SU-DHL-6 (cell line): ENCODE data around the gene CTU2.

Experiments
- H2AFZ ChIP-seq: fragments of 200-600 bp; sonication (generic); 2 replicates; pipeline ENCODE4 v1.6.1; 2014; ENCODE audit warnings: low read depth, mild to moderate bottlenecking, moderate library complexity, mixed read lengths, antibody characterized with exemption, low read length; ENCODE audit not compliant: severe bottlenecking
- H3F3A ChIP-seq: fragments of 200-600 bp; shearing (Covaris generic); 2 replicates; pipeline ENCODE4 v1.6.0; 2016; ENCODE audit warnings: antibody characterized with exemption, mild to moderate bottlenecking; ENCODE audit not compliant: insufficient read depth
- H3K27ac ChIP-seq: fragments of 200-600 bp; sonication (generic); 2 replicates; pipeline ENCODE4 v1.5.1; 2016; ENCODE audit warnings: low read depth, mild to moderate bottlenecking, low read length, moderate library complexity, mixed read lengths
- H3K27me3 ChIP-seq: fragments of 200-600 bp; sonication (generic), shearing (Covaris generic); 2 replicates; pipeline ENCODE4 v1.6.0; 2014; ENCODE audit warnings: mild to moderate bottlenecking, low read length
- H3K36me3 ChIP-seq: fragments of 200-600 bp; sonication (generic); 2 replicates; pipeline ENCODE4 v1.6.1; 2014; ENCODE audit warnings: mild to moderate bottlenecking, low read length, mixed read lengths
- H3K4me2 ChIP-seq: fragments of 300-600, 200-600 bp; shearing (Covaris generic), sonication (generic); 2 replicates; pipeline ENCODE4 v1.6.0; 2014; ENCODE audit warnings: low read length, low read depth, mild to moderate bottlenecking; ENCODE audit not compliant: poor library complexity, severe bottlenecking
- H3K4me3 ChIP-seq: fragments of 200-600 bp; sonication (generic); 2 replicates; pipeline ENCODE4 v1.5.1; 2014; ENCODE audit warnings: antibody characterized with exemption, low read length, mild to moderate bottlenecking, mixed read lengths; ENCODE audit not compliant: insufficient read depth, poor library complexity, severe bottlenecking
- H3K79me2 ChIP-seq: fragments of 200-600 bp; sonication (generic); 2 replicates; pipeline ENCODE4 v1.6.1; 2014; ENCODE audit warnings: mild to moderate bottlenecking, low read length, moderate library complexity; ENCODE audit not compliant: insufficient read depth
- H3K9ac ChIP-seq: fragments of 200-600 bp; sonication (generic); 2 replicates; pipeline ENCODE4 v1.7.0; 2014; ENCODE audit warnings: mild to moderate bottlenecking, low read length
- H3K9me2 ChIP-seq: fragments of 200-600 bp; sonication (generic); replicated peaks from 2 replicates; pipeline ENCODE4 v1.6.1; 2014; ENCODE audit warnings: low read length; ENCODE audit not compliant: insufficient read depth
- H3K9me3 ChIP-seq: fragments of 200-600 bp; sonication (generic); 2 replicates; pipeline ENCODE4 v1.6.1; 2014; ENCODE audit warnings: low read length, mixed read lengths; ENCODE audit not compliant: insufficient read depth
- H4K20me1 ChIP-seq: fragments of 200-600 bp; sonication (generic); 2 replicates; pipeline ENCODE4 v1.6.1; 2014; ENCODE audit warnings: low read depth, mild to moderate bottlenecking, antibody characterized with exemption, low read length, moderate library complexity, mixed read lengths
- CTCF ChIP-seq: fragments of 200-600 bp; sonication (generic); IDR thresholded peaks from one replicate; pipeline ENCODE4 v1.5.1; 2017; ENCODE audit warnings: antibody characterized with exemption, mild to moderate bottlenecking, low read length, moderate library complexity; ENCODE audit not compliant: insufficient read depth, poor library complexity, severe bottlenecking
- EZH2phosphoT487 ChIP-seq: fragments of 200-600 bp; sonication (generic), shearing (Covaris generic); conservative IDR thresholded peaks from 2 replicates; pipeline ENCODE4 v1.6.1; 2018; ENCODE audit warnings: mild to moderate bottlenecking, antibody characterized with exemption, low read length, moderate library complexity, mixed read lengths

Gene CTU2

GRCh38 chr16:88740727-88741055, 34.4 kb downstream of the CTU2 start:
- Histone ChIP-seq H3K4me2 (no peak overlapping the region), H3K9ac (no peak overlapping the region), H2AFZ (no peak overlapping the region), H3K79me2 (no peaks in the 10 kb centered on the region), H3K9me2 (no peaks in the 10 kb centered on the region), H3K36me3 (no peaks in the 10 kb centered on the region), H4K20me1 (no peaks in the 10 kb centered on the region), H3K27me3 (no peaks in the 10 kb centered on the region), H3K4me3 (no peak overlapping the region), H3K9me3 (no peaks in the 10 kb centered on the region), H3F3A (no peaks in the 10 kb centered on the region), H3K27ac (no peak overlapping the region)
- no peak for TF ChIP-seq CTCF
- no peak for TF ChIP-seq EZH2phosphoT487

GRCh38 chr16:88741368-88741767, 35.1 kb downstream of the CTU2 start:
- H3K4me2 ChIP-seq, result no peak overlapping the region
- H3K4me3 ChIP-seq, result no peak overlapping the region
- no peaks in the 10 kb centered on the region for H3K9me2 ChIP-seq
- H2AFZ ChIP-seq, result no peak overlapping the region
- H3K9me3 ChIP-seq, result no peaks in the 10 kb centered on the region
- H3K9ac ChIP-seq, result no peak overlapping the region
- H3F3A ChIP-seq, result no peaks in the 10 kb centered on the region
- no peaks in the 10 kb centered on the region for H3K36me3 ChIP-seq
- H4K20me1 ChIP-seq, result no peaks in the 10 kb centered on the region
- no peak overlapping the region for H3K27ac ChIP-seq
- H3K79me2 ChIP-seq, result no peaks in the 10 kb centered on the region
- no peak for TF ChIP-seq EZH2phosphoT487
- TF ChIP-seq CTCF, result no peak
- no peaks in the 10 kb centered on the region for H3K27me3 ChIP-seq

DNA sequence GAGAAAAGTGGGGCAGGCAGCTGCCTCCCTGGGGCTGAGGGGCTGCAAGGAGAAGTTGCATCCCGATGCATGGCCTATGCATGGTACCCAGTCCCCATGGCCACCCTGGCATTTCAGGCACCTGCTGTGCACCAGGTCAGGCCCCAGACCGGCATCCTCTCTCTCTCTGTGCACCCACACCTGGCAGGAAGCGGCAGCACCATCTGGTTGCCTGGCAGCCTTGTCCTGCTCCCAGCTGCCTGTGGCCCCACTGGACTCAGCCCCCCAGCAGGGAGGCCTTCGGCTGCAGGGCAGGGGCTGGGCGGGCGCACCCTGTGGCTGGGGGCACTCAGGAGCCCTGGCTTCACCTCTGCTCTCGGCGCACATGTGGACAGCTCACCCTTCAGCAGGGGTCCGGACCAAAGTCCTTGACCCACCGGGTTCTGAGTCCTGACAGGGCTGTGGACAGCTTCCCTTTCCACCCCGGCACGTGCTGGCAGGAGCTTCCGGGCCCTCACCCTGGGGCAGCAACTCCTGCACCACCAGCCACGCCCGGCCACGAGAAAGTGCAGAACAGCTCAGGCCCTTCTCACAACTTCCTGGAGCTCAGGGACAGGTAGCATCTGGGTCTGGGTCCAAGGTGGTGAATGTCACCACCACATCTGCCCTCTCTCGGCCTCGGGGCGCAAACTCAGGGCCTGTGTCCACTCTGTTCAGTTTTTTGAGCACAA, 36.7 kb downstream of the CTU2 start:
- H3K9me3 ChIP-seq, result no peaks in the 10 kb centered on the region
- no peaks in the 10 kb centered on the region for H3K36me3 ChIP-seq
- H3K4me3 ChIP-seq, result no peak overlapping the region
- no peak overlapping the region for H3K27ac ChIP-seq
- no peak overlapping the region for H3K9ac ChIP-seq
- H3K9me2 ChIP-seq, result no peaks in the 10 kb centered on the region
- H3K27me3 ChIP-seq, result no peaks in the 10 kb centered on the region
- H2AFZ ChIP-seq, result no peak overlapping the region
- TF ChIP-seq EZH2phosphoT487 (no peak), CTCF (no peak)
- H3K4me2 ChIP-seq, result no peak overlapping the region
- H3F3A ChIP-seq, result no peaks in the 10 kb centered on the region
- H4K20me1 ChIP-seq, result no peaks in the 10 kb centered on the region
- H3K79me2 ChIP-seq, result no peaks in the 10 kb centered on the region
